Testis (tissue), 3 donors: ENCODE data around the gene OTULIN. TPM values are rescaled to one million over a fixed set of nuclear protein-coding genes. Genes with fewer than 3 reads are reported as not detected.

Source experiments
- DNase-seq: peaks from one replicate; pipeline ENCODE4 v3.0.0-alpha.2; 2019
- H3K27ac ChIP-seq, 2 donors: fragments of 200-600 bp; sonication (generic); one replicate each; pipeline ENCODE4 v1.5.1; 2019
- H3K27me3 ChIP-seq: fragments of 200-600 bp; sonication (generic); one replicate; pipeline ENCODE4 v1.5.1; 2019
- H3K36me3 ChIP-seq: fragments of 200-600 bp; sonication (generic); one replicate; pipeline ENCODE4 v1.5.1; 2017; ENCODE audit warnings: low read depth; ENCODE audit errors: missing control alignments
- H3K4me1 ChIP-seq: fragments of 200-600 bp; sonication (generic); one replicate; pipeline ENCODE4 v1.5.1; 2019
- H3K4me3 ChIP-seq, 2 donors: fragments of 200-600 bp; sonication (generic); one replicate each; pipeline ENCODE4 v1.5.1; 2017 to 2019
- H3K9me3 ChIP-seq: fragments of 200-600 bp; sonication (generic); one replicate; pipeline ENCODE4 v1.5.1; 2017
- POLR2A ChIP-seq: fragments of 450-650 bp; IDR thresholded peaks from one replicate; pipeline ENCODE4 v1.6.1; 2017; ENCODE audit warnings: antibody characterized with exemption, mild to moderate bottlenecking, moderate library complexity
- WGBS, 2 donors: methylation state at CpG; one replicate each; pipeline ENCODE4 v1.1.5; 2018; 5-methylcytosine and 5-hydroxymethylcytosine counted together
- intact Hi-C: fragments of 100-400 bp; cut with DNase I; formaldehyde crosslinking; loops from one replicate; pipeline ENCODE4 v1.15.1; 2023; ENCODE audit warnings: low total_unique reads
- polyA plus RNA-seq: library from polyadenylated mRNA; stranded (reverse); fragments of 350-450 nt; fragmentation: Illumina TruSeq; extraction: RNeasy Lipid Tissue Mini Kit (QIAGEN cat#74804); gene quantifications from one replicate; pipeline ENCODE4 v1.2.3, GENCODE V29; 2014; ENCODE audit warnings: low read depth, low replicate concordance; ENCODE audit not compliant: insufficient read depth
- total RNA-seq, 2 donors: library from RNA; depleted of rRNA; stranded (reverse); fragments of >200 nt; gene quantifications; one replicate each; pipeline ENCODE4 v1.2.3, GENCODE V29; 2016
- TF ChIP-seq, protein P1 (sequence below), 3 experiments: fragments of 450-650 bp in 2 of 3; fragments of 200-600 bp in 1 of 3; sonication (generic) in 1 of 3; IDR thresholded peaks; one replicate each; pipeline ENCODE4 v1.5.1; 2016 to 2019; ENCODE audit warnings: antibody characterized with exemption in 3 of 3, mild to moderate bottlenecking in 2 of 3, moderate library complexity in 1 of 3

The OTULIN gene
- total and polyA plus RNA-seq, 3 donors from 2014 or later = 32.7 to 41.0 (median 33.8) TPM

DNA sequence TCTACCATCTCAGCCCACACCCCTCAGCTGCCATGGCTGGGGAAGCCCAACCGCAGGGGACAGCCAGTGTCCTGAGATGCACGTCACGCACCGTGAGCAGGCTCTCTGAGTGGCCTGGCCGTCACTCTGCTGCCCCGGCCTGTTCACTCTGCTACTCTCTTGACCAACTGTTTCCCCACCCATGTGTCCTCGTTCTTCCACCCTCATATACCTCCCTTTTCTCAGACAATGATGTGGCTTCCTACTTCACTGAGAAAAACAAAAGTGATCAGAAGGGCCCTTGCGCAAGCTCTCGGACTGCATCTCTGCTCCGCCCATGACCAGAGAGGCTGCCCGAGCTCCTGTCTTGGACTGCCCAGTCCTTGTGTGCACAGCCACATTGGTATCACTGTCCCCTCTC lies 47.6 kb downstream of the OTULIN start:
- TF ChIP-seq, protein P1, sequence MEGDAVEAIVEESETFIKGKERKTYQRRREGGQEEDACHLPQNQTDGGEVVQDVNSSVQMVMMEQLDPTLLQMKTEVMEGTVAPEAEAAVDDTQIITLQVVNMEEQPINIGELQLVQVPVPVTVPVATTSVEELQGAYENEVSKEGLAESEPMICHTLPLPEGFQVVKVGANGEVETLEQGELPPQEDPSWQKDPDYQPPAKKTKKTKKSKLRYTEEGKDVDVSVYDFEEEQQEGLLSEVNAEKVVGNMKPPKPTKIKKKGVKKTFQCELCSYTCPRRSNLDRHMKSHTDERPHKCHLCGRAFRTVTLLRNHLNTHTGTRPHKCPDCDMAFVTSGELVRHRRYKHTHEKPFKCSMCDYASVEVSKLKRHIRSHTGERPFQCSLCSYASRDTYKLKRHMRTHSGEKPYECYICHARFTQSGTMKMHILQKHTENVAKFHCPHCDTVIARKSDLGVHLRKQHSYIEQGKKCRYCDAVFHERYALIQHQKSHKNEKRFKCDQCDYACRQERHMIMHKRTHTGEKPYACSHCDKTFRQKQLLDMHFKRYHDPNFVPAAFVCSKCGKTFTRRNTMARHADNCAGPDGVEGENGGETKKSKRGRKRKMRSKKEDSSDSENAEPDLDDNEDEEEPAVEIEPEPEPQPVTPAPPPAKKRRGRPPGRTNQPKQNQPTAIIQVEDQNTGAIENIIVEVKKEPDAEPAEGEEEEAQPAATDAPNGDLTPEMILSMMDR (IDR thresholded peaks at IDR 0.05) = no peak
- no peak for TF ChIP-seq POLR2A
- 93 to 98% methylated on average over 11 of the region's 11 CpGs for WGBS, 2 donors
- Histone ChIP-seq H3K36me3 (no peaks in the 10 kb centered on the region), H3K27me3 (no peaks in the 10 kb centered on the region), H3K27ac (no peak overlapping the region), H3K9me3 (no peaks in the 10 kb centered on the region), H3K4me1 (no peaks in the 10 kb centered on the region), H3K4me3 (no peak overlapping the region)
- no peak for DNase-seq
- intact Hi-C loops = no loop called here

DNA sequence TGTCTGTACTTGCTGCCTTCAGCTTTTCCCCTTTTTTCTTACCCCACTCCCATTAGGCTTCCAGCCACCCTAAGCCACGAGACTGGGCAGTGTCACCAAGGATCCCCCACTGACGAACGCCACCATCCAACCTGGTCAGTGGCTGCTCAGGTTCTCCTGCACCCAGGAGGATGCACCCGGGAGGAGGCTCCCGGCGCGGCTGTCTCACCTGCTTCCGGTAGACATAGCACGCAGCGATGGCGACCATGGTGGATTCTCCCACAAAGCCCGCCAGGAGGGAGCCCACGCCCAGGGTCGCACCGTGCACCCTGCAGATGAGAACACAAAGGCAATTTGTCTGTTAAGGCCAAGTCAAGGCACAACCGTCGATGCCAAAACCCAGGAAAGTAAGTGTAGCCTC lies 48.1 kb downstream of the OTULIN start:
- Histone ChIP-seq H3K27me3 (no peaks in the 10 kb centered on the region), H3K27ac (no peak overlapping the region), H3K9me3 (no peaks in the 10 kb centered on the region), H3K4me3 (no peak overlapping the region), H3K4me1 (no peaks in the 10 kb centered on the region), H3K36me3 (no peaks in the 10 kb centered on the region)
- WGBS, 2 donors = 96 to 98% methylated on average over 17 of the region's 17 CpGs
- intact Hi-C loops = no loop called here
- TF ChIP-seq, protein P1 (IDR thresholded peaks at IDR 0.05) = no peak
- no peak for TF ChIP-seq POLR2A
- DNase-seq = no peak

DNA sequence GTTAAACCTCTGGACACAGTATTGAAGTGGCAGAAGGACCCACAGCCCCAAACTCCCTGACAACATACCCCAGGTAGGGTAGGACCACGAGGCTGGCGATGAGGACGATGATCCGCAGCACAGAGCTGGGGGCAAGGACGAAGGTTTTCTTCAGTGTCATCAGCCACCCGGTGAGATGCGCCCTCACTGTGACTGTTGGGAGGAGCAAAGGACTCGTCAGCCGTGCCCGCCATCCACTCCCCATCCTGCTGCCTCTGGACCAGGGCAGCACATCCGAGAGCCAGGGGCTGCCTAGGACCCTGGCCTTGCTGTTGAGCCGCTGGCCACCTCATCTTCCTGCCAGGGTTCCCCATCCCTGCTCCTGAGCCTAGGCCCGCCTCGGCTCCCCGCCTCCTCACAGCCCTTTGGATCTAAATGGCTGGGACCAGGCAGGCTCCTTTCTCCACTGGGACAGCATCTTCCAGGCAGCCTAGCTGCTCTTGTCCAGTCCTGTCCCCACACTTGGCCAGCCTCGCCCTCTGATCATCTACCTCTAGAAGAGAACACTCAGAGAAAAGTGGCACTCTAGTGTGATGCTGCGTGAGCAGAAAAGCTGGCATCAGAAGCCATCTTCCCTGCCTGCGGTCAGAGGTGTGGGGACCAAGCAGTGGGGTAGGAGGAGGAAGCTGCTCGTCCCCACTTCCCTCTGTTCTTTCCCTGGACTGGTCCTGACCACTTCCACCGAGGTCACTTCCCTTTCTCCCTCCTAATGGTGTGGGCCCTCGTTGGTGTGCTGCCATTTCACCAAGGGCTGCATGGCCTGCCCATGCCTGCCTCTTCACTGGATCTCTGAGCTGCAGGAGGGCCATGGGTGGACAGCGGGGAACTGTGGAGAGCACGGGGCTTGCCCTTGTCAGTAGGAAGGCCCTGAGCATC lies 49.2 kb downstream of the OTULIN start:
- no peak overlapping the region for H3K4me3 ChIP-seq
- H3K9me3 ChIP-seq = no peaks in the 10 kb centered on the region
- H3K36me3 ChIP-seq = no peaks in the 10 kb centered on the region
- H3K27ac ChIP-seq = no peak overlapping the region
- intact Hi-C loops = no loop called here
- no peak for DNase-seq
- 93 to 96% methylated on average over 16 to 23 of the region's 23 CpGs for WGBS, 2 donors
- H3K27me3 ChIP-seq = no peaks in the 10 kb centered on the region
- H3K4me1 ChIP-seq = no peaks in the 10 kb centered on the region
- TF ChIP-seq POLR2A = no peak
- TF ChIP-seq, protein P1 (IDR thresholded peaks at IDR 0.05) = no peak

DNA sequence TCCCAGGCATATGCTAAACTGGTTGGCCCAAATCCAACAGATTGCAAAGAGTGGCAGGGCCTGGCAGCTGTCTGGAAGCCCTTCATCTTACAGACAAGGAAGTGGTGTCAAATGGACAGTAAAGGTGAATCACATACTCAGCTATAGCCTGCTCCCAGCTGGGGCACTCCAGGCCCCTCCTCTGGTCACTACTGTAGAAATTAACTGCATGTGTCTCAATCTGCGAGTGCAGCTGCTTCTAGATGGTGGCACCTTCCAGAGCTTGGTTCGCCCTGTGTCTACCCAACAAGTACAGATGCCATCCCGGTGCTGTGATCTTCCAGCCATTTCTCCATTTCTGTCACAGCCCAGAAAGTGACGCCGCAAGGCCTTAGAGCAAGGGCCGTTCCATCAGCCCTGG lies 50.2 kb downstream of the OTULIN start:
- H3K4me3 ChIP-seq = no peak overlapping the region
- H3K9me3 ChIP-seq = no peaks in the 10 kb centered on the region
- no peak for DNase-seq
- no peak overlapping the region for H3K27ac ChIP-seq
- no peaks in the 10 kb centered on the region for H3K27me3 ChIP-seq
- TF ChIP-seq POLR2A = no peak
- TF ChIP-seq, protein P1 (IDR thresholded peaks at IDR 0.05) = no peak
- no peaks in the 10 kb centered on the region for H3K4me1 ChIP-seq
- 95 to 96% methylated on average over 6 of the region's 6 CpGs for WGBS, 2 donors
- H3K36me3 ChIP-seq = no peaks in the 10 kb centered on the region
- intact Hi-C loops = no loop called here

DNA sequence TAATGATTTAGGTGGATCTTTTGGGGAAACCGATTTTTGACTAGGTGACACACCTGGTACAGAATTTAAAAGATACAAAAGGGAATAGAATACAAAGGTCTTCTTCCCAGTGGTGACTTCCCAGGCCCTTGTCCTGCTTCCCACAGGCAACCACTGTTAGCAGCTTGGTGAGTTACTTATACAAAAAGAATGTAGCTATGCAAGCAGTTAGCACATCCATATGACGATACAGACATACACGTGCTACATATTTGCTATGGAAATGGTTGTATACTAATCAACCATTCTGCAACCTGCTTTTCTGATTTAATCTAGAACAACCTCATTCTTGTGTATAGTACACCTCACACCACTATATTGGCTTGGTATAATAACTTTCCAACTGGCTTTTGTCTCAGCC lies 51.0 kb downstream of the OTULIN start:
- intact Hi-C loops = no loop called here
- no peaks in the 10 kb centered on the region for H3K9me3 ChIP-seq
- H3K27me3 ChIP-seq = no peaks in the 10 kb centered on the region
- H3K36me3 ChIP-seq = no peaks in the 10 kb centered on the region
- DNase-seq = no peak
- H3K27ac ChIP-seq = no peak overlapping the region
- TF ChIP-seq POLR2A = no peak
- TF ChIP-seq, protein P1 (IDR thresholded peaks at IDR 0.05) = no peak
- no peaks in the 10 kb centered on the region for H3K4me1 ChIP-seq
- 94 to 96% methylated on average over 3 of the region's 3 CpGs for WGBS, 2 donors
- H3K4me3 ChIP-seq = no peak overlapping the region
